Mononuclear cell (primary cell): ENCODE results near the gene NINL. TPM values are rescaled to one million over a fixed set of nuclear protein-coding genes. Genes with fewer than 3 reads are reported as not detected.
"Not testable (repeated sequence)": the region's sequence is repeated elsewhere in the genome, so short reads cannot be mapped to it uniquely, and the experiment has no call there.

Experiments
- H3K27me3 ChIP-seq: 2 replicates; pipeline ENCODE4 v1.6.0; 2011; ENCODE audit warnings: low read length, control low read depth; ENCODE audit not compliant: insufficient read depth
- H3K4me1 ChIP-seq: 2 replicates; pipeline ENCODE4 v1.5.1; 2011; ENCODE audit warnings: mild to moderate bottlenecking, low read length, control low read depth; ENCODE audit not compliant: insufficient read depth
- H3K4me3 ChIP-seq: 2 replicates; pipeline ENCODE4 v1.5.1; 2011; ENCODE audit warnings: mild to moderate bottlenecking, low read length, moderate library complexity
- H3K9me3 ChIP-seq: 2 replicates; pipeline ENCODE4 v1.5.1; 2011; ENCODE audit warnings: low read depth, mild to moderate bottlenecking, control low read depth, low read length
- total RNA-seq: library from RNA; depleted of rRNA; stranded (reverse); fragments of >200 nt; gene quantifications from one replicate; pipeline ENCODE4 v1.2.3, GENCODE V29; 2012

NINL gene
- total RNA-seq, 1 donor: 0.73 TPM

- H3K9me3 ChIP-seq: no peaks in the 10 kb centered on the region
- H3K27me3 ChIP-seq: no peaks in the 10 kb centered on the region
- no peak overlapping the region for H3K4me3 ChIP-seq
- no peaks in the 10 kb centered on the region for H3K4me1 ChIP-seq
These were observed 99.5 kb downstream of the NINL start for GRCh38 chr20:25485872-25486271.

- no peak overlapping the region for H3K4me3 ChIP-seq
- H3K4me1 ChIP-seq: no peaks in the 10 kb centered on the region
- H3K9me3 ChIP-seq: no peaks in the 10 kb centered on the region
- H3K27me3 ChIP-seq: no peaks in the 10 kb centered on the region
These were observed 100.3 kb downstream of the NINL start for GRCh38 chr20:25484911-25485511.

GRCh38 chr20:25484224-25484846 lies 101.0 kb downstream of the NINL start:
- no peaks in the 10 kb centered on the region for H3K9me3 ChIP-seq
- no peaks in the 10 kb centered on the region for H3K4me1 ChIP-seq
- H3K4me3 ChIP-seq: no peak overlapping the region
- no peaks in the 10 kb centered on the region for H3K27me3 ChIP-seq

GRCh38 chr20:25483431-25484132 lies 101.7 kb downstream of the NINL start:
- H3K27me3 ChIP-seq: no peaks in the 10 kb centered on the region
- H3K9me3 ChIP-seq: no peaks in the 10 kb centered on the region
- no peaks in the 10 kb centered on the region for H3K4me1 ChIP-seq
- H3K4me3 ChIP-seq: no peak overlapping the region

GRCh38 chr20:25481918-25482253 lies 103.4 kb downstream of the NINL start:
- Histone ChIP-seq H3K27me3 (no peaks in the 10 kb centered on the region), H3K9me3 (no peaks in the 10 kb centered on the region), H3K4me1 (no peaks in the 10 kb centered on the region), H3K4me3 (no peak overlapping the region)

GRCh38 chr20:25481235-25481917 lies 104.0 kb downstream of the NINL start:
- no peaks in the 10 kb centered on the region for H3K9me3 ChIP-seq
- no peaks in the 10 kb centered on the region for H3K27me3 ChIP-seq
- no peaks in the 10 kb centered on the region for H3K4me1 ChIP-seq
- H3K4me3 ChIP-seq: no peak overlapping the region

GRCh38 chr20:25480797-25481196 lies 104.5 kb downstream of the NINL start:
- Histone ChIP-seq H3K27me3 (no peaks in the 10 kb centered on the region), H3K9me3 (no peaks in the 10 kb centered on the region), H3K4me3 (no peak overlapping the region), H3K4me1 (no peaks in the 10 kb centered on the region)

GRCh38 chr20:25480156-25480555 lies 105.2 kb downstream of the NINL start:
- Histone ChIP-seq H3K9me3 (no peaks in the 10 kb centered on the region), H3K4me3 (no peak overlapping the region), H3K27me3 (no peaks in the 10 kb centered on the region), H3K4me1 (no peaks in the 10 kb centered on the region)

GRCh38 chr20:25479638-25480037 lies 105.7 kb downstream of the NINL start:
- H3K9me3 ChIP-seq: no peaks in the 10 kb centered on the region

GRCh38 chr20:25478889-25479568 lies 106.3 kb downstream of the NINL start:
- Histone ChIP-seq H3K4me3 (no peak overlapping the region), H3K27me3 (no peaks in the 10 kb centered on the region), H3K9me3 (no peaks in the 10 kb centered on the region), H3K4me1 (no peaks in the 10 kb centered on the region)

More at GRCh38 chr20:25479638-25480037, 105.7 kb downstream of the NINL start:
- Histone ChIP-seq H3K4me3 (no peak overlapping the region), H3K4me1 (no peaks in the 10 kb centered on the region), H3K27me3 (no peaks in the 10 kb centered on the region)

- Histone ChIP-seq H3K4me3 (no peak overlapping the region), H3K27me3 (no peaks in the 10 kb centered on the region), H3K9me3 (no peaks in the 10 kb centered on the region), H3K4me1 (no peaks in the 10 kb centered on the region)
These were observed 108.1 kb downstream of the NINL start for GRCh38 chr20:25477014-25477882.

- H3K4me3 ChIP-seq: no peak overlapping the region
- no peaks in the 10 kb centered on the region for H3K9me3 ChIP-seq
- H3K27me3 ChIP-seq: no peaks in the 10 kb centered on the region
- H3K4me1 ChIP-seq: no peaks in the 10 kb centered on the region
These were observed 109.0 kb downstream of the NINL start for GRCh38 chr20:25476106-25477013.

GRCh38 chr20:25473297-25473696 lies 112.0 kb downstream of the NINL start:
- not testable (repeated sequence) for H3K27me3 ChIP-seq, H3K4me3 ChIP-seq, H3K9me3 ChIP-seq, H3K4me1 ChIP-seq
